HG03135 (cell line): ENCODE results near the gene TSHZ3.

ENCODE experiments used
- ATAC-seq: cut with Tn5 transposase; IDR thresholded peaks from one replicate; pipeline ENCODE4 v1.9.1; 2021; ENCODE audit warnings: mild to moderate bottlenecking, moderate library complexity; ENCODE audit not compliant: unreplicated experiment

The TSHZ3 gene

GRCh38 chr19:31268751-31269383, 80.4 kb downstream of the TSHZ3 start:
- no peak for ATAC-seq

- ATAC-seq: no peak
Measured at GRCh38 chr19:31266731-31267130, 82.5 kb downstream of the TSHZ3 start.

DNA sequence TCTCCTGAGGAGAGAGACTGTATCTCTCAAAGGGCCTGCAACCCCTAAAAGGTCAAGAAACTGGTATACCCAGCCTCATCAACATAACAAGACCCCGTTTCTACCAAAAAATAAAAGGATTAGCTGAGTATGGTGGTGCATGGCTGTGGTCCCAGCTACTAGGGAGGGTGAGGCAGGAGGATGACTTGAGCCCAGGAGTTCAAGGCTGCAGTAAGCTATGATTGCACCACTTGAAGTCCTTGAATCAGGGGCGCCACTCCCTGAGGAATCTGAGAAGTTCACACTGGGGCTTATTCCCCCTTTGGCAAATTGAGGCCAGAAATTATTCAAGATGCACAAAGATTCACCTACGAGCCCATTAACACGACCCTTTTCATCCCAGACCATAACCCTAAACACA, 83.0 kb downstream of the TSHZ3 start:
- no peak for ATAC-seq

DNA sequence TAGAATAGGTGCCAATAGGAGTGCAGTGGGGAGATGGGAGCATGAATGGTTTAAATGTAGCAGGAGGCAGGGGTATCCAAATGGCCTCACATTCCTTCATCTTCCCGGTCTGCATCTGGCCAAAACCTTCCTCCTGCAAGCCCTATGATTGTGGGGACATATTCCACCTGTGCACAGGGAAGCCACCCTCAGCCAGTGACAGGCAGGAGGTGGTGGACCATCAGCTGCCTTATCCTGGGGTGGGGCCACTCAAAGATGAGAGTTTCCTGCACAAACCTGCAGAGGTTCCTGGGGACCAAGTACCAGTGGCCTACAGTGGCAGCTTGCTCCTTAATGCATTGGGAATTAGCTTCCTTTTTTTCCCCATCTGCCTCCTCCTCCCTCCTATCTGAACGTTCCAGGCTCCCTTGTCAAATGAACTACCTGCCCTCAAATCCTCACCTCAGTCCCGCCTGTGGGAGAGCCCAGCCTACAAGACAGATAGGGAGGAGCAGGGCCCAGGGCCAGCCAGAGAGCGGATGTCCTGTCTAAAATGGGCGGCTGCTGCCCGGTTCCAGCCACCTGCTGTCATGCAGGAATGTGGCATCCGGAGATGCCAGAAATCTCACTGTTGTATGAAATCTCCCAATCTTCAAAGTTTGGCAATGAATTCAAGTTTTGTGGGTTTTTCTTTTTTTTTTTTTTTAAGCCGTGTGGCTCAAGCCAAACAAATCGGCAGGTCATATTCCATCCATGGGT, 85.0 kb downstream of the TSHZ3 start:
- no peak for ATAC-seq

GRCh38 chr19:31263328-31263727, 85.9 kb downstream of the TSHZ3 start:
- no peak for ATAC-seq

DNA sequence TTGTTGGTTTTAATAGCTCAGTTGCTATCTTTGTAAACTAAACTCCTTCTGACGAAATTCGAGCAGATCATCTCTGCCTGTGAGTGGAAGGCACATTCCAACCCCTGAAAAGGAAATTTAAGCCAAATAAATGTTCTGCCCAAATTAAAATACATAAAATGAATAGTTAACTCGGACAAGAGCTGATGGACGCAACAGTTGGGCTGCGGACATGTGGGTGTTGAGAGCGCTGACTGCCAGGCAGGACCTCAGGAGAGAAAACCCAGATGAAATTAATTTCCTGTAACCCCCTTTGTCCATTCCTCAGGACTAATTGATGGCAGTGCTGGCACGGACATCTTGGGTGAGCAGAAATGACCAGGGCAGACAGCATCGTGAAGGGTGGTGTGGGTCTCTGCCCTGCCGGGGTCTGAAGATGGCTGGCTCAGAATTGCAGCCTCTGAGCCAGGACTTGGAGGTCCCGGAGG, 86.5 kb downstream of the TSHZ3 start:
- ATAC-seq: no peak

- ATAC-seq: no peak
Measured at GRCh38 chr19:31261603-31262212, 87.5 kb downstream of the TSHZ3 start.

DNA sequence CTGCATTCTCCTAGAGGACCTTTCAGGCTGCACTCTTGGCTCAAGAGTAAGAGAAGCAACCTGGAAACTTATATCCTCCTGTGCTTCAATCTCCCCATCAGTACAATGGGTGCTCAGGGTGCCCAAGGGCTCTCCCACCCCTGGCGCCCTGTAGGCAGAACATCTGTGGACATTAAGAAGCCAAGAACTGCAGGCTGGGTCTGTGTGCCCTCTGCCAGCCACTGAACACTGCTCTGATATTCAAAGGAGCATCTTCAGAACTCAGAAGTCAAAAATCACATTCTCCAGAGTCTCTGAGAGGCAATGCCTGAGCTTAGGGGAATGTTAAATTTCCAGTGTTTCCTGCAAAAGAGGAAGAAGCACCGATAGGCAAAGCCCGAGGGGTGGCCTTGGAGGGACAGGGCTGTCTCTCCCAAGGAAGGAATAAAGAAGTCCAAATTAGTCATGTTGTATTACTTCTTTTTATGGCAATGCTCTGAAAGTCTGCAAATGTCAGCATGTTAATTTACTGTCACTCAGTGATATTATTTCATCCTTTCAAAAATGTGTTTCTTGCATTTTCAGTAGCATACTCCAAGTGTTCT, 88.1 kb downstream of the TSHZ3 start:
- no peak for ATAC-seq

DNA sequence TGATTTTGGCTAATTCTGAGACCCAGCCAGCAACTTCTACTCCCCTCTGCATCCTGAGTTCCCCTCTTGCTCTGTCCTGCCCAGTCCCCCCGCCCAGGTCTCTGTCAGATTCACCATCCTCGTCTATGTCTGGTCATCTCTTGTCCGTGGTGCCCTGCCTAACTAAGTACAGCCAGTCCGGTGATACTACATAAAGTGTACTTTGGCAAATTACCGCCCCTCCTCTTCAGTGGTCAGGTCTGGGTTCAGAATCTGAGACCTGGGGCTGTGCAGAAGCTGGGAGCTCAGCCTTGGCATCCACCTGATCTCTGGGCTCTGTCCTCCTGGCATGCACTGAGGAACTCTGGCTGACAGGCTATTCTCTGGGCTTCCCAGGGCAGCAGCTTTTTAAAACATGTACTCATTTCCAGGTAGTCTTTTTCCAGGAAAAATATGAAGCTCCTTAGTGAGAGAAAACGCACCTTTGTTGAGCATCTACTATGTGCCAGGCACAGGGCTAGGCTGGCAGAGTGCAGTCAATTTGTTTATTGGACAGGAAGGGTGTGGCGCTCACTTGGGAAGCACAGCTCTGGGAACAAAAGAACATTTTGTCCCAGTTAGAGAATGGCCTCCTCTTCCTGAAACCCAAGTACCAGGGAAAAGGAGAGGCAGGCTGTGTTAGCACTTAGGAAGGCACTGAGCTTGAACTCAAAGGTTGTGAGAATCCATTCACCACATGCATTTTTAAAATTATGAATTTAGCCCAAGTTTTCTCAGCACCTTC, 88.9 kb downstream of the TSHZ3 start:
- no peak for ATAC-seq

GRCh38 chr19:31258211-31259052, 90.8 kb downstream of the TSHZ3 start:
- ATAC-seq: no peak

GRCh38 chr19:31257426-31258130, 91.7 kb downstream of the TSHZ3 start:
- ATAC-seq: no peak

DNA sequence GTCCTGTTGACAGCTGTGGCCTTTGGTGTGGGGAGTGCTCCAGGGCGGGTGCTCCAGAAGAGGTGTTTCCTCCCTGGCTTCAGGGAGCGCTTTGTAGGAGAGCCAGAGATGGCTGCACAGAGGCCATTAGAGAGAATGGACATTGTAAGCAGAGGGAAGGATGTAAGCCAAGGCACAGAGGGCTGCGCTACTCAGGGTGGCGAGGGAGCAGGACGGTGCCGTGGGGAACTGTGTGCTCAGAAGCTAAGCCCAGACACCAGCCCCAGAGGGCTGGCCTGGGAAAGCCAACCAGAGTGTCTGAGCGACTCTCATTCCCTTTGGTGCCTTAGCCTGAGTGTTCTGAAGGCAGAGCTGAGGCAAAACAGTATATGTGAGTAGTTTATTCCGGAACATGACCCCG, 92.2 kb downstream of the TSHZ3 start:
- ATAC-seq: no peak

- ATAC-seq: no peak
Measured at GRCh38 chr19:31256593-31256960, 92.7 kb downstream of the TSHZ3 start.

DNA sequence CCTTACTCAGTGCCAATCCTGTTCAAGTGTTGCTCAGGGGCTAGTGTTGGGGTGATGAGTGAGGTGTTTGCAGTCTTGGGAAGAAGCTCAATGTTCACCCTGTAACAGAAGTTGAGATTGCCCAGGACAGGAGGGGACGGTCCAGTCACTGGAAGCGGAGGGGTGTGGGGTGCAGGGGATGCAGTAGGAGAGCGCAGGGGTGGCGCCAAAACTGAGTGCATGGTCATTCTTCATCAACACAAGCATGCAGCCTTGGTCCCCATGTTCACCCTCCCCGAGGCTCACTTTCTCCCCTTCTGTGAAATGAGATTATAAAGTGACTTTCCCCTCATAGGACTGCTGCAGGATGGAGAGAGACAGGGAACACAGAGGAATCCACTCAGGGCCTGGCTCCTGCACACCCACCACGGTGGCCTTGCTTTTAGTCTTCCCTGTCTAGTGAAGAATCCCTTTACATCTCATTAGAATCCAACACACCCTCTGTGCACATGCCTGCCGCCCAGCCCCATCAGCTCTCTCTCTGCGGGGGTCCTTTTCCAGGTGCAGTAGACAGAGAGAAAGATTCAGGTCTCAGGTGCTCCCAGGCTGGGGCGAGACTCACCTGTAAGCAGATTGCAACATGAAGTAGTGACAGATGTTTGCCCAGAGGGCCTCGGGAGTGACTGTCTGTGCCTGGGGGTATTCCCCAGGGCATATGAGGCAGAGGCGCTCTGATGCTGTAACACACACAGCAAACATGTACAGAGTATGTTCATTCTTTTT, 93.2 kb downstream of the TSHZ3 start:
- no peak for ATAC-seq

- no peak for ATAC-seq
Measured at GRCh38 chr19:31255174-31255799, 93.9 kb downstream of the TSHZ3 start.

GRCh38 chr19:31254611-31255010, 94.6 kb downstream of the TSHZ3 start:
- no peak for ATAC-seq

GRCh38 chr19:31254180-31254551, 95.1 kb downstream of the TSHZ3 start:
- no peak for ATAC-seq

GRCh38 chr19:31253526-31254179, 95.6 kb downstream of the TSHZ3 start:
- ATAC-seq: no peak
